LNCaP clone FGC (cell line): ENCODE data around the gene CACNA1E.
A peak's percentile ranks its signal among the peaks of the same experiment; 100 is the strongest.

Experiments used
- DNase-seq: peaks from one replicate; pipeline ENCODE4 v3.0.0-alpha.2; 2011; ENCODE audit warnings: low read depth
- H3K4me3 ChIP-seq: 2 replicates; pipeline ENCODE4 v1.5.1; 2011; ENCODE audit warnings: mild to moderate bottlenecking, low read depth, low read length, control low read depth
- CTCF ChIP-seq: IDR thresholded peaks from 2 replicates; pipeline ENCODE4 v1.5.1; 2012; ENCODE audit warnings: mild to moderate bottlenecking; ENCODE audit not compliant: control insufficient read depth, insufficient read depth; ENCODE audit errors: extremely low read depth

CACNA1E gene

GRCh38 chr1:181776044-181776443, 292.7 kb downstream of the CACNA1E start:
- TF ChIP-seq CTCF = no peak
- no peak for DNase-seq
- no peak overlapping the region for H3K4me3 ChIP-seq

- TF ChIP-seq CTCF = no peak
- DNase-seq = no peak
- H3K4me3 ChIP-seq = no peak overlapping the region
Observed at GRCh38 chr1:181777286-181777685, 294.0 kb downstream of the CACNA1E start.

- no peak overlapping the region for H3K4me3 ChIP-seq
- TF ChIP-seq CTCF = no peak
- no peak for DNase-seq
Observed at GRCh38 chr1:181777812-181778211, 294.5 kb downstream of the CACNA1E start.

- no peak for DNase-seq
- H3K4me3 ChIP-seq = no peak overlapping the region
- TF ChIP-seq CTCF = no peak
Observed at GRCh38 chr1:181778640-181779260, 295.4 kb downstream of the CACNA1E start.

GRCh38 chr1:181779343-181779742, 296.0 kb downstream of the CACNA1E start:
- no peak for DNase-seq
- no peak overlapping the region for H3K4me3 ChIP-seq
- no peak for TF ChIP-seq CTCF

- H3K4me3 ChIP-seq = no peak overlapping the region
- no peak for TF ChIP-seq CTCF
- DNase-seq = no peak
Observed at GRCh38 chr1:181783208-181783607, 299.9 kb downstream of the CACNA1E start.

GRCh38 chr1:181784039-181784683, 300.8 kb downstream of the CACNA1E start:
- DNase-seq = peak; percentile 21

More at GRCh38 chr1:181784039-181784683, 300.8 kb downstream of the CACNA1E start:
- H3K4me3 ChIP-seq = no peak overlapping the region
- no peak for TF ChIP-seq CTCF
